Activated CD4-positive, alpha-beta T cell treated with anti-CD3 and anti-CD28 coated beads, Interleukin-2, amount 10 ng/mL, durations not matched to agents 7 days and 5 days (primary cell): ENCODE data around the gene ERAL1. TPM values are rescaled to one million over a fixed set of nuclear protein-coding genes. Genes with fewer than 3 reads are reported as not detected.
A peak's percentile ranks its signal among the peaks of the same experiment; 100 is the strongest.
"Not testable (repeated sequence)": the region's sequence is repeated elsewhere in the genome, so short reads cannot be mapped to it uniquely, and the experiment has no call there.

Experiments used
- CTCF ChIA-PET: fragments of 350-600 bp; sonication (Branson Sonifier 250); formaldehyde crosslinking; loops from one replicate; lab custom pipeline; 2021; ENCODE audit warnings: antibody characterized with exemption; lab: Charles Lee
- POLR2A ChIA-PET: fragments of 350-600 bp; sonication (Branson Sonifier 250); formaldehyde crosslinking; loops from one replicate; lab custom pipeline; 2021; ENCODE audit warnings: antibody characterized with exemption; lab: Charles Lee
- DNase-seq: peaks from one replicate; pipeline ENCODE4 v3.0.0-alpha.2; 2020
- H3K27ac Mint-ChIP-seq: one replicate; pipeline ENCODE4 v1.8.0; 2021; ENCODE audit warnings: mild to moderate bottlenecking, moderate library complexity, mixed read lengths
- H3K27me3 Mint-ChIP-seq: one replicate; pipeline ENCODE4 v1.8.0; 2021; ENCODE audit warnings: mixed read lengths
- H3K36me3 Mint-ChIP-seq: one replicate; pipeline ENCODE4 v1.8.0; 2021; ENCODE audit warnings: low read depth, mixed read lengths
- H3K4me1 Mint-ChIP-seq: one replicate; pipeline ENCODE4 v1.8.0; 2021; ENCODE audit warnings: mixed read lengths
- H3K4me3 Mint-ChIP-seq: one replicate; pipeline ENCODE4 v1.8.0; 2021; ENCODE audit warnings: mild to moderate bottlenecking, moderate library complexity, mixed read lengths
- H3K9me3 Mint-ChIP-seq: one replicate; pipeline ENCODE4 v1.8.0; 2021; ENCODE audit warnings: mixed read lengths
- total RNA-seq, 2 experiments: library from RNA; stranded (reverse); gene quantifications; one replicate each; pipeline ENCODE4 v1.2.3, GENCODE V29; 2021

The ERAL1 gene
- total RNA-seq, 2 experiments from 2014 or later: 40.8 to 42.9 TPM

DNA sequence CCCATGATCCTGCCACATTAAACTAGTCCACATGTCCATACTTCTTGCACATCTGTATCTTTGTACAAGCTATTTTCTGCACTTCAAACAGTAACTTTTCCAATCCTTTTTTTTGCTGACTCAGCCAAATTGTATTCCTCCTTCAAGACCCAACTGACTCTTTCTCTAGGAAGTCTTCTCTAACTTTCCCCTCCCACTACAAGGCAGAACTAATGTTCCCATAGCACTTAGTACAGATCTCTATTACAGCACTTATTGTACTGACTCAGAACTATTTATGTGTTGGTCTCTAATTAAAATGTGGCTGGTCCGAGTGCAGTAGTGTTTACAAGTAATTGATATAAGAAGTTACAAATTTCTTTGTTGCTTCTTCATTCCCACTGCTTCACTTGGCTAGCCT lies 20.4 kb upstream of the ERAL1 start:
- Mint-ChIP-seq H3K9me3 (no peaks in the 10 kb centered on the region), H3K27ac (no peak overlapping the region), H3K36me3 (peaks cover 24% of the 10 kb centered on the region), H3K4me1 (peaks cover 10% of the 10 kb centered on the region), H3K27me3 (no peaks in the 10 kb centered on the region), H3K4me3 (no peak overlapping the region)
- no peak for DNase-seq
- ChIA-PET CTCF (interaction anchor here (1.3 kb wide), 2 partner anchors 23 to 107 kb away, joined by 3 read pairs; no protein-coding TSS in a partner anchor), POLR2A (no interaction called here)

DNA sequence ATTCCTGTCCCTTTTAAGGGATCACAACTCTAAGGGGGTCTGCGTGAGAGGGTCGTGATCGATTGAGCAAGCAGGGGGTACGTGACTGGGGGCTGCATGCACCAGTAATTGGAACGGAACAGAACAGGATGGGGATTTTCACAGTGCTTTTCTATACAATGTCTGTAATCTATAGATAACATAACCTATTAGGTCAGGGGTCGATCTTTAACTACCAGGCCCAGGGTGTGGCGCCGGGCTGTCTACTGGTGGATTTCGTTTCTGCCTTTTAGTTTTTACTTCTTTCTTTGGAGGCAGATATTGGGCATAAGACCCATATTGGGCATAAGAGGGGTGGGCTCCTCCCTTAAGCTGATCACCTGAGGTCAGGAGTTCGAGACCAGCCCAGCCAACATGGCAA lies 18.3 kb upstream of the ERAL1 start:
- DNase-seq, H3K27me3 Mint-ChIP-seq, H3K27ac Mint-ChIP-seq, H3K9me3 Mint-ChIP-seq, POLR2A ChIA-PET, H3K4me3 Mint-ChIP-seq: not testable (repeated sequence)
- CTCF ChIA-PET: interaction anchor here (0.7 kb wide), 1 partner anchor 10 kb away, joined by 3 read pairs; no protein-coding TSS in a partner anchor
- peaks cover 16% of the 10 kb centered on the region for H3K36me3 Mint-ChIP-seq
- H3K4me1 Mint-ChIP-seq: peaks cover 21% of the 10 kb centered on the region

DNA sequence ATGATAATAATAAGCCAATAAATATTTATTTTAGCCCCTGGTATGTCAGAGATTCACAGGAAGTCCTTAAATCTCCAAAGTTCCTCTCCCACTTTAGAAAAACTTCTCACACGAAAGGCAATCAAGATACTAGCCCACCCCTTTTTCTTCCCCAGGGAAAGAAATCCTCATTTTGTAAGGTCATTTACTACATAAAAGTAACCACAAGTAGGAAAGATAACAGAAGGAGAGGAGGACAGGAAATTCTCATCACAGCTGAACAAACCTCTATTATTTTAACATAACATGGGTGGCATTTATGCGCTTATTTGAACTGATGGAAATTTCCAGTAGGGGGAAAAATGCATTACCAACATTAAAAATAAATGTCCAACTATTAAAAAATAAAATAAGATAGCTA lies 15.6 kb upstream of the ERAL1 start:
- H3K9me3 Mint-ChIP-seq: no peaks in the 10 kb centered on the region
- ChIA-PET POLR2A (interaction anchor here (0.5 kb wide), 1 partner anchor 112 kb away, joined by 5 read pairs; no protein-coding TSS in a partner anchor), CTCF (interaction anchor here (1.8 kb wide), 1 partner anchor 16 kb away, joined by 3 read pairs; no protein-coding TSS in a partner anchor)

GRCh38 chr17:28841901-28842281 lies 12.9 kb upstream of the ERAL1 start:
- Mint-ChIP-seq H3K4me1 (peaks cover 28% of the 10 kb centered on the region), H3K36me3 (peaks cover 3% of the 10 kb centered on the region), H3K4me3 (peak overlapping the region; percentile 93), H3K9me3 (no peaks in the 10 kb centered on the region), H3K27me3 (no peaks in the 10 kb centered on the region), H3K27ac (peak overlapping the region; percentile 90)
- DNase-seq: no peak
- ChIA-PET POLR2A (no interaction called here), CTCF (interaction anchor here (0.8 to 2.2 kb wide), 8 partner anchors 31 to 115 kb away, joined by 3 to 6 read pairs (median 4); partner anchors contain the start of genes FLOT2 and PHF12)

More for the DNA sequence above, 15.6 kb upstream of the ERAL1 start:
- Mint-ChIP-seq H3K27ac (no peak overlapping the region), H3K4me3 (no peak overlapping the region), H3K4me1 (peaks cover 30% of the 10 kb centered on the region), H3K36me3 (peaks cover 6% of the 10 kb centered on the region), H3K27me3 (no peaks in the 10 kb centered on the region)
- DNase-seq: no peak

DNA sequence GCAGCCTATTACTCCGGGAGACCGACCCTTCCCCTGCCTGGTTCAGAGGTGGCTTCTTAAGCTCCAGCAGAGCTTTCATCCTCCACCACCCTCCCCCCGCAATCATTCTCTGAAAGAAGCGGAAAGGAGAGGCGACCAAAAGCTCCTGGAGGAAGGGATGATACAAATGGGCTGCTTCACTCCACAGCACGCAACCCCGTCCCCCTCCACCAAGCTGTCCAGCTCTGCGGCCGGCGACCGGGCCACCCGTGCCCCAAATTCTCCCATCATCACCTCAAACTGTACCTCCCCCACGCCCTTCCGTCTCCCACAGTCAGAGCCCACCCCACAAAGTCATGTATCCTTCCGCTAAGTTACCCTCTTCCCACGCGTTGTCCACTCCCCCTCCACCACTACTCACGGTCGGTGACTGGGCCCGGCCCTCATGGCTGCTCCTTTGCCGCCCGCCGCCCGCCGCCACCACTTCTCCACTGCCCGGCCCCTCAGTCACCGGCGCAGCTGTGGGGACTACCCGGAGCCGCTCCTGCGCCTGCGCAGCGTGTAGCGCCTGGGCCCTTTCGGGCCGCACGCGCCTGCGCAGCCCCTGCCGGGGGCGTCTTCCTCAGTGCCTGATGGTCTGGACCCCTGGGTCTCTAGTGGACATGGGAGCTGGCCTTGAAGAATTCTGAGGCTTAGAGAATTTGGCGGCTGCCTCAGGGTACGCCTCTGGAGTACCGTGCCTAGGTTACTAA lies 12.4 kb upstream of the ERAL1 start, which contains the start of gene FAM222B:
Gene FAM222B, minus strand, starts transcription at position 509 of the 731 bp plus-strand sequence. CDS start 76,123 bp downstream, outside the sequence.
- DNase-seq: peak; percentile 87
- H3K4me1 Mint-ChIP-seq: peaks cover 28% of the 10 kb centered on the region
- ChIA-PET POLR2A (no interaction called here), CTCF (interaction anchor here (0.6 to 2.2 kb wide), 11 partner anchors 25 to 116 kb away, joined by 3 to 7 read pairs (median 4); partner anchors contain the start of genes FLOT2, PHF12 and TLCD1)
- H3K4me3 Mint-ChIP-seq: peak within 1 kb of the TSS; percentile 93
- H3K36me3 Mint-ChIP-seq: peaks cover 3% of the 10 kb centered on the region
- no peaks in the 10 kb centered on the region for H3K9me3 Mint-ChIP-seq
- no peaks in the 10 kb centered on the region for H3K27me3 Mint-ChIP-seq
- peak within 1 kb of the TSS; percentile 90 for H3K27ac Mint-ChIP-seq

DNA sequence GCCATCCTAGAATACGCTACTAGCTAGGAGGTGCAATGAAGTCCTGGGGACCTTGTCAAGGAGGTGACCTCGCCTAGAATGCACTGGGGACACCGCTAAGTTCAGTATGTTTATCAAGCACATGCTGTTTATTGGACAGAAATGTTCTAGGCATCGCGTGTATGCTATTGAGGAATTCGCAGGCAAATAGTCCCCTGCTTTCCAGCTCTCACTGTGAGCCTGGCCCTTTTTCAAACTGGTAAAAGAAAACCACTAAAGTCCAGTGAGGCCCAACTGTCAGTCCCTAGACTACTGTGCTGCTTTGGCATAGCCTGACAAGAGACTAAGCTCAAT lies 11.0 kb upstream of the ERAL1 start:
- peaks cover 31% of the 10 kb centered on the region for H3K4me1 Mint-ChIP-seq
- CTCF ChIA-PET: interaction anchor here (0.6 to 1.9 kb wide), 4 partner anchors 17 to 117 kb away, joined by 3 to 7 read pairs (median 4); partner anchors contain the start of gene TLCD1
- no peaks in the 10 kb centered on the region for H3K27me3 Mint-ChIP-seq
- POLR2A ChIA-PET: no interaction called here
- DNase-seq: no peak
- no peaks in the 10 kb centered on the region for H3K9me3 Mint-ChIP-seq
- H3K36me3 Mint-ChIP-seq: peaks cover 3% of the 10 kb centered on the region
- no peak overlapping the region for H3K27ac Mint-ChIP-seq
- H3K4me3 Mint-ChIP-seq: peak overlapping the region; percentile 93

GRCh38 chr17:28846231-28846630 lies 8.6 kb upstream of the ERAL1 start:
- POLR2A ChIA-PET: no interaction called here
- no peak for DNase-seq
- peaks cover 21% of the 10 kb centered on the region for H3K4me1 Mint-ChIP-seq

GRCh38 chr17:28846699-28847098 lies 8.1 kb upstream of the ERAL1 start:
- H3K4me3 Mint-ChIP-seq, CTCF ChIA-PET, H3K9me3 Mint-ChIP-seq, DNase-seq, H3K27me3 Mint-ChIP-seq, H3K27ac Mint-ChIP-seq, POLR2A ChIA-PET, H3K36me3 Mint-ChIP-seq: not testable (repeated sequence)
- H3K4me1 Mint-ChIP-seq: peaks cover 18% of the 10 kb centered on the region

More at GRCh38 chr17:28846231-28846630, 8.6 kb upstream of the ERAL1 start:
- H3K27me3 Mint-ChIP-seq: no peaks in the 10 kb centered on the region
- no peaks in the 10 kb centered on the region for H3K9me3 Mint-ChIP-seq
- no peaks in the 10 kb centered on the region for H3K36me3 Mint-ChIP-seq
- no peak overlapping the region for H3K27ac Mint-ChIP-seq
- CTCF ChIA-PET: interaction anchor here (0.6 kb wide), 1 partner anchor 698 kb away, joined by 3 read pairs; no protein-coding TSS in a partner anchor
- H3K4me3 Mint-ChIP-seq: no peak overlapping the region

DNA sequence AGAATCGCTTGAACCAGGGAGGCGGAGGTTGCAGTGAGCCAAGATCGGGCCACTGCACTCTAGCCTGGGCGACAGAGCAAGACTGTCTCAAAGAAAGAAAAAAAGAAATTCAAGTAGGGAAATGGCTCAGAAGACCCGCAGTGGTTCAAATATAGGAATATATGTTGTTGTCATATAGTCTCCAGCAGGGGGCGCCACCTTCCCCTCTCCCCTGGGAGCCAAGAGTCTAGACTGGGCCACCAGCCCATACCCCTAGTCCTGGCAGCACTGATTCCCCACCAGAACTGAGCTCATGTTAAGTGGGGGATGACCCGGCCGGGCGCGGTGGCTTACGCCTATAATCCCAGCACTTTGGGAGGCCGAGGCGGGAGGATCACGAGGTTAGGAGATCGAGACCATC lies 6.1 kb upstream of the ERAL1 start:
- POLR2A ChIA-PET, H3K27me3 Mint-ChIP-seq, H3K36me3 Mint-ChIP-seq, H3K4me3 Mint-ChIP-seq, H3K9me3 Mint-ChIP-seq, H3K27ac Mint-ChIP-seq, H3K4me1 Mint-ChIP-seq: not testable (repeated sequence)
- CTCF ChIA-PET: interaction anchor here (0.6 to 2.1 kb wide), 12 partner anchors 9 to 216 kb away, joined by 3 to 11 read pairs (median 4); partner anchors contain the start of gene TLCD1
- DNase-seq: peak; percentile 72

GRCh38 chr17:28849281-28849680 lies 5.5 kb upstream of the ERAL1 start:
- Mint-ChIP-seq H3K27me3 (no peaks in the 10 kb centered on the region), H3K4me1 (peaks cover 11% of the 10 kb centered on the region), H3K36me3 (no peaks in the 10 kb centered on the region), H3K27ac (no peak overlapping the region), H3K4me3 (no peak overlapping the region), H3K9me3 (no peaks in the 10 kb centered on the region)
- DNase-seq: no peak
- ChIA-PET CTCF (interaction anchor here (0.6 to 2.1 kb wide), 10 partner anchors 9 to 123 kb away, joined by 3 to 11 read pairs (median 4); partner anchors contain the start of gene TLCD1), POLR2A (no interaction called here)

DNA sequence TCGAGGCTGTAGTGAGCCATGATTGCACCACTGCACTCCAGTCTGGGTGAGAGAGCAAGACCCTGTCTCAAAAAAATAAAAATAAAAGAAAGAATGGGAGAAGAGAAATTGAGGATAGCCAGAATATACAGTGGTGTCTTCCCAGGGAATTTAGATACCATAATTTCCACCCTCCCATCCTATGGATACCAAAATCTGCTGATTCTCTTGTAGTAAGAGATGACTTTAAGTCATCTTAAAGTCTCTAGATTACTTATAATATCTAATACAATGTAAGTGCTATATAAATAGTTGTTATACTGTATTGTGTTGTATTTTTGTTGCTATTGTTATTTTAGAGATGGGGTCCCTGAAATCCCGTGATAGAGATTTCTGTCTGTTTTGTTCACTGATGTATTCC lies 1.5 kb upstream of the ERAL1 start:
- Mint-ChIP-seq H3K36me3 (peaks cover 5% of the 10 kb centered on the region), H3K9me3 (no peaks in the 10 kb centered on the region), H3K4me1 (peaks cover 25% of the 10 kb centered on the region), H3K27ac (no peak overlapping the region), H3K4me3 (peak overlapping the region; percentile 27), H3K27me3 (no peaks in the 10 kb centered on the region)
- ChIA-PET POLR2A (no interaction called here), CTCF (no interaction called here)
- no peak for DNase-seq

- ChIA-PET POLR2A (interaction anchor here (0.6 kb wide), 1 partner anchor 16 kb away, joined by 4 read pairs; no protein-coding TSS in a partner anchor), CTCF (interaction anchor here (0.6 to 1.0 kb wide), 2 partner anchors 46 to 195 kb away, joined by 3 to 4 read pairs; no protein-coding TSS in a partner anchor)
- Mint-ChIP-seq H3K4me3 (peak overlapping the region; percentile 80), H3K27me3 (no peaks in the 10 kb centered on the region), H3K9me3 (no peaks in the 10 kb centered on the region), H3K4me1 (peaks cover 20% of the 10 kb centered on the region), H3K36me3 (peaks cover 11% of the 10 kb centered on the region), H3K27ac (peak overlapping the region; percentile 82)
- DNase-seq: no peak
Measured at GRCh38 chr17:28855336-28855679, 492 bp downstream of the ERAL1 start.
